ENCODE data around the gene RBMS1. TPM values are rescaled to one million over a fixed set of nuclear protein-coding genes. Genes with fewer than 3 reads are reported as not detected.

The RBMS1 gene
- total and polyA plus RNA-seq, 4 donors: 49.5 to 215 (median 76.3) TPM

DNA sequence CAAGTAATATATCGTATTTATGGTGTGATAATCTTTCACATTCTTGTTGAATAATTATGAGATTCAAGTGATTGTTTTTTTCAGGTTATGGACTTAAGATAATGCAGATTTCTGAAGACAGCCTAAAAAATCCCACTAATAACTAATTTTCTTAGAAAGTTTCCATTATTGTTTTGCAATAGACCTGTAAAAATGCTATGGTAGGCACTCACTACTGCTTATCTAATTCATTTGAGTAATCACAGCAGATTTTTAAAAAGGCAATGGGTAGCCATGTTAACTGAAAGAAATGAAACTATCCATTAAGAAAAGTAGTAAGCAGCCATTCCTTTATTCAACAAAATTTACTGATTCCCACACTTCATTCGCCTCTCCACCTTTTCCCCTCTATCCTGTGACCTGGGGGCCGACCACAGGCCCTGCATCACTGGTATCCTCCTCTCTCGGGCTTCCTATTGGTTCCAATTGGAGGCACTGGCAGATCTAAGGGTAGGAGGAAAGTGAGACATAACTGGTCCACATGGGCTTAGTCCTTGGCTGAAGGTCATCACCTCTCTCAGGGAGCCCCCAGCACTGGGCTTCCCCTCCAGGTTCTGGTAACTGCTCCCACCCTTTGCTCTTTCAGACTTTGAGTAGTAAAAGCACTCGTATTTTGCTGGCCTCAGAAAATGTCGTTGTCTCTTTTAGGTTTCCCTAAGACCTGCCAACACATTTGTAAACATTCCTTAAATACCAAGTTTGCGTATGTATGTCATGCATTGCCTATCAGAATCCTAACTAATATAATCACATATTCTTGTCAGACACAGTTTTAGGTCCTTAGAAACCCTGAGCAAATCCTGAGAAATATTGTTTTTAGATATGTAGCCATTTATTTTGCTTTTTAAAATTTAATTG lies 18.5 kb downstream of the RBMS1 start:
- no peak for TF ChIP-seq CTCF (IDR thresholded peaks at IDR 0.05; ENCODE audit: control extremely low read depth, extremely low read depth)
- peaks cover 0 to 3% (median 0%) of the 10 kb centered on the region in 4 donors for H3K36me3 ChIP-seq (ENCODE audit: control insufficient read depth in 4 of 4, insufficient read depth in 4 of 4, low read length in 4 of 4)
- H3K9me3 ChIP-seq (ENCODE audit: control insufficient read depth in 4 of 4, insufficient read depth in 3 of 4, low read length in 3 of 4): no peaks in the 10 kb centered on the region
- no peaks in the 10 kb centered on the region for H3K27me3 ChIP-seq (ENCODE audit: control insufficient read depth in 3 of 3, insufficient read depth in 3 of 3, low read length in 2 of 3)
- H3K27ac ChIP-seq (ENCODE audit: low read depth in 1 of 2, low read length in 1 of 2): peak overlapping the region in 1 of 2 donors; percentile 40
- H3K4me1 ChIP-seq (ENCODE audit: control insufficient read depth in 5 of 5, insufficient read depth in 5 of 5, low read length in 5 of 5): peaks cover 4 to 78% (median 15%) of the 10 kb centered on the region in 5 donors
- WGBS, 2 donors: 75 to 86% methylated on average over 7 of the region's 7 CpGs
- H3K4me3 ChIP-seq: no peak overlapping the region
- no peak overlapping the region for H3K9ac ChIP-seq (ENCODE audit: insufficient read depth in 1 of 2, low read length in 2 of 2)
- ATAC-seq (ENCODE audit: insufficient read depth, low FRiP score) (no peak), DNase-seq (peak in 1 of 3 donors; percentile 69)

DNA sequence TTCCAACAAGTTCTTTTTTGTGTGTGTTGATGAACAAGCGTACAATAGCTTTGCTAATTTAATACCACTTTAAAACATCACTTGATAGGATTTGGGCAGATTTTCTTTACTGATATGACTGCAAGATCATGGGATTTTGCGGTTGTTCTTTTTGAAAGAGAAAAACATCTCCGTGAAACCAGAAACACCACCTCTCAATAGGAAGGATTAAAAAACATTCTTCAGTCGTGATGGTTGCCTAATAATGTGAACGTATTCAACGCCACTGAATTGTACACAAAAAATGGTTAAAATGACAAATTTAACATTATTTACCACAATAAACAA lies 19.3 kb downstream of the RBMS1 start:
- H3K27ac ChIP-seq (ENCODE audit: low read depth in 1 of 2, low read length in 1 of 2): no peak overlapping the region
- 53 to 64% methylated on average over 6 of the region's 6 CpGs for WGBS, 2 donors
- H3K9ac ChIP-seq (ENCODE audit: insufficient read depth in 1 of 2, low read length in 2 of 2): no peak overlapping the region

GRCh38 chr2:160473468-160474318 lies 19.9 kb downstream of the RBMS1 start:
- H3K27ac ChIP-seq (ENCODE audit: low read depth in 1 of 2, low read length in 1 of 2): no peak overlapping the region
- peaks cover 0 to 3% (median 0%) of the 10 kb centered on the region in 4 donors for H3K36me3 ChIP-seq (ENCODE audit: control insufficient read depth in 4 of 4, insufficient read depth in 4 of 4, low read length in 4 of 4)
- peak overlapping the region in 1 of 2 donors; percentile 45 for H3K9ac ChIP-seq (ENCODE audit: insufficient read depth in 1 of 2, low read length in 2 of 2)
- no peaks in the 10 kb centered on the region for H3K9me3 ChIP-seq (ENCODE audit: control insufficient read depth in 4 of 4, insufficient read depth in 3 of 4, low read length in 3 of 4)
- no peak for TF ChIP-seq CTCF (IDR thresholded peaks at IDR 0.05; ENCODE audit: control extremely low read depth, extremely low read depth)
- no peaks in the 10 kb centered on the region for H3K27me3 ChIP-seq (ENCODE audit: control insufficient read depth in 3 of 3, insufficient read depth in 3 of 3, low read length in 2 of 3)
- peak in 1 of 3 donors; percentile 74 for DNase-seq
- 46 to 71% methylated on average over 2 of the region's 2 CpGs for WGBS, 2 donors
- H3K4me1 ChIP-seq (ENCODE audit: control insufficient read depth in 5 of 5, insufficient read depth in 5 of 5, low read length in 5 of 5): peaks cover 7 to 77% (median 24%) of the 10 kb centered on the region in 5 donors
- no peak overlapping the region for H3K4me3 ChIP-seq
- ATAC-seq (ENCODE audit: insufficient read depth, low FRiP score): no peak

More for the DNA sequence above, 19.3 kb downstream of the RBMS1 start:
- H3K4me3 ChIP-seq: no peak overlapping the region
- ATAC-seq (ENCODE audit: insufficient read depth, low FRiP score): no peak
- H3K9me3 ChIP-seq (ENCODE audit: control insufficient read depth in 4 of 4, insufficient read depth in 3 of 4, low read length in 3 of 4): no peaks in the 10 kb centered on the region
- no peaks in the 10 kb centered on the region for H3K27me3 ChIP-seq (ENCODE audit: control insufficient read depth in 3 of 3, insufficient read depth in 3 of 3, low read length in 2 of 3)
- no peak for TF ChIP-seq CTCF (IDR thresholded peaks at IDR 0.05; ENCODE audit: control extremely low read depth, extremely low read depth)
- H3K4me1 ChIP-seq (ENCODE audit: control insufficient read depth in 5 of 5, insufficient read depth in 5 of 5, low read length in 5 of 5): peaks cover 7 to 78% (median 21%) of the 10 kb centered on the region in 5 donors
- H3K36me3 ChIP-seq (ENCODE audit: control insufficient read depth in 4 of 4, insufficient read depth in 4 of 4, low read length in 4 of 4): peaks cover 0 to 3% (median 0%) of the 10 kb centered on the region in 4 donors
- peak in 1 of 3 donors; percentile 52 for DNase-seq

Measured in lung (tissue), 12 donors.